ENCODE results near the gene CEP128.

- no peak for TF ChIP-seq CTCF (conservative IDR thresholded peaks at IDR 0.05; ENCODE audit: low read depth in 2 of 2)
- TF ChIP-seq POLR2AphosphoS5 (IDR thresholded peaks at IDR 0.05; ENCODE audit: low read depth): no peak
- no peak for TF ChIP-seq ZNF331 (CRISPR knock-in tag; IDR thresholded peaks at IDR 0.05; ENCODE audit: low read depth)
- TF ChIP-seq EZH2 (IDR thresholded peaks at IDR 0.05; ENCODE audit: low read depth, unreplicated experiment): no peak
- no peak for TF ChIP-seq CREB1 (CRISPR knock-in tag; IDR thresholded peaks at IDR 0.05; ENCODE audit: low read depth)
- no peak for TF ChIP-seq JUNB (IDR thresholded peaks at IDR 0.05; ENCODE audit: unreplicated experiment)
- TF ChIP-seq ETS1 (IDR thresholded peaks at IDR 0.05): no peak
- TF ChIP-seq STAT1 (IDR thresholded peaks at IDR 0.05; ENCODE audit: unreplicated experiment): no peak
- no peak for TF ChIP-seq ZNF114 (CRISPR knock-in tag; IDR thresholded peaks at IDR 0.05)
Measured at GRCh38 chr14:80535171-80535570, 406.4 kb downstream of the CEP128 start.
